Measurements from ENCODE around the gene TMC1.

The TMC1 gene

DNA sequence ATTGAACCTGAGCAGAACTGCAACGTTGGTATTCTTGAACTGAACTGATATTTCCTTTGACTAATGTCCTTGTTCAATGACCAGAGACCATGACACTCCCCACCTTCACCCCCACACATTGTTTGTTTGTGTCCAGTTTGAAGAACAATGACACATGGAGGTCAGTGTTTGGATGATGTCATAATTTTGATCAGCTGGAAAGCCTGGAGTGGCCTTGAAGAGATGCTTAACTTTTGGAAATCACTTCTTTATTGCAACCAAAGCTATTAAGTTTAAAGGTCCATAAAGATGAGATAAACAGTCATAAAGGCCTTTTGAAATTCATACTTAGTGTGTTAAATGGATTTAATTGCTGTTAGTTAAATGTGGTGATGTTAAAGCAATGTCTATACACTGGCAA lies 92.7 kb downstream of the TMC1 start:
- Mint-ChIP-seq H3K4me1 (no peaks in the 10 kb centered on the region), H3K4me3 (no peak overlapping the region), H3K9me3 (no peaks in the 10 kb centered on the region), H3K27ac (ENCODE audit: low read depth) (no peak overlapping the region), H3K36me3 (ENCODE audit: insufficient read depth) (no peaks in the 10 kb centered on the region), H3K27me3 (no peaks in the 10 kb centered on the region)
- ATAC-seq (replicated peaks; ENCODE audit: extremely low read depth, poor library complexity, severe bottlenecking) (no peak), DNase-seq (ENCODE audit: low spot score in 2 of 2) (no peak)

- Mint-ChIP-seq H3K36me3 (ENCODE audit: insufficient read depth) (no peaks in the 10 kb centered on the region), H3K4me1 (no peaks in the 10 kb centered on the region), H3K9me3 (no peaks in the 10 kb centered on the region), H3K27ac (ENCODE audit: low read depth) (no peak overlapping the region), H3K27me3 (no peaks in the 10 kb centered on the region), H3K4me3 (no peak overlapping the region)
- ATAC-seq (replicated peaks; ENCODE audit: extremely low read depth, poor library complexity, severe bottlenecking), result no peak
- no peak for DNase-seq (ENCODE audit: low spot score in 2 of 2)
These were observed 94.5 kb downstream of the TMC1 start for GRCh38 chr9:72615931-72616330.

- H3K4me1 Mint-ChIP-seq, result no peaks in the 10 kb centered on the region
- DNase-seq (ENCODE audit: low spot score in 2 of 2) (no peak), ATAC-seq (replicated peaks; ENCODE audit: extremely low read depth, poor library complexity, severe bottlenecking) (no peak)
- no peaks in the 10 kb centered on the region for H3K27me3 Mint-ChIP-seq
- H3K9me3 Mint-ChIP-seq, result no peaks in the 10 kb centered on the region
- H3K36me3 Mint-ChIP-seq (ENCODE audit: insufficient read depth), result no peaks in the 10 kb centered on the region
- H3K27ac Mint-ChIP-seq (ENCODE audit: low read depth), result no peak overlapping the region
- no peak overlapping the region for H3K4me3 Mint-ChIP-seq
These were observed 97.4 kb downstream of the TMC1 start for GRCh38 chr9:72618811-72619210.

DNA sequence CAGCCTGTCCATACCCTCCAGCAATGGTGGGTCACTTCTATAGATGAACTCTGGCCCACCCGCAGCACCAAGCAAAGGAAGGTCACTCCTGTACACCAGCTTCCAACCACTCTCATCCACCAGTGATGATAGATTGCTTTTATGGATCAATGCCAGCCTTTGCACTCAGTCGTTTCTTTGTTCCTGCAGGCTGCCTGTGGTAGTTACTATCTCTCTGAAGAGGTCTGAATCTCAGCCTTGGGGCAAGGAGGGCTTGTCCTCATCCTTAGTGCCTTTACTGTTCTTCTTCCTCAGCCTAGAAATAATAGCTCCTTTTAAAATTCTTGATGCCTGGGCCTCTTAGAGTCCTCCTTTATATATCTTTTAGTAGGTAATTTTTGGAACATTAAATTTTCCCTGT lies 100.8 kb downstream of the TMC1 start:
- no peaks in the 10 kb centered on the region for H3K9me3 Mint-ChIP-seq
- H3K27ac Mint-ChIP-seq (ENCODE audit: low read depth), result no peak overlapping the region
- ATAC-seq (replicated peaks; ENCODE audit: extremely low read depth, poor library complexity, severe bottlenecking), result no peak
- H3K4me1 Mint-ChIP-seq, result no peaks in the 10 kb centered on the region
- DNase-seq (ENCODE audit: low spot score in 2 of 2), result no peak
- H3K4me3 Mint-ChIP-seq, result no peak overlapping the region
- H3K36me3 Mint-ChIP-seq (ENCODE audit: insufficient read depth), result no peaks in the 10 kb centered on the region
- H3K27me3 Mint-ChIP-seq, result peaks cover 9% of the 10 kb centered on the region

DNA sequence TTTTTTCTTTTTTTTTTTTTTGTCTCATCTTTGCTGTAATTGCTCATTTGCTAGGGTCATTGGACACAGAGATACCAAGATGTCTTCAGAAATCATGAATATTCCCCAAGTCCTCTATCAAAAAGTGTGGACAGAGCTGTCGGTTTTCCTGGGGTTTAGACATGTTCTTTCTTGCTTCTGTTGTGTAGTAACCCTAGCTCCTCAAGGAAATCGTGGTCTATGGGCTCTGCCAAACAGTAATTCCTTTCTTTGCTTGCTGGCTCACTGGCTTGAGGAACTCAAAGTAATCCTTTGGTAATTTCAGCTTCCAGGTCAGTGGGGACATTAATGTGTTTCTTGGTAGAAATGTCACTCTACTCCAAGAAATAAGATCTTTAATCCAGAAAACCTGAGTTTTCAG lies 101.7 kb downstream of the TMC1 start:
- Mint-ChIP-seq H3K4me1 (no peaks in the 10 kb centered on the region), H3K36me3 (ENCODE audit: insufficient read depth) (no peaks in the 10 kb centered on the region), H3K9me3 (no peaks in the 10 kb centered on the region), H3K27ac (ENCODE audit: low read depth) (no peak overlapping the region), H3K4me3 (no peak overlapping the region), H3K27me3 (peaks cover 9% of the 10 kb centered on the region)
- DNase-seq (ENCODE audit: low spot score in 2 of 2), result no peak
- ATAC-seq (replicated peaks; ENCODE audit: extremely low read depth, poor library complexity, severe bottlenecking), result no peak

DNA sequence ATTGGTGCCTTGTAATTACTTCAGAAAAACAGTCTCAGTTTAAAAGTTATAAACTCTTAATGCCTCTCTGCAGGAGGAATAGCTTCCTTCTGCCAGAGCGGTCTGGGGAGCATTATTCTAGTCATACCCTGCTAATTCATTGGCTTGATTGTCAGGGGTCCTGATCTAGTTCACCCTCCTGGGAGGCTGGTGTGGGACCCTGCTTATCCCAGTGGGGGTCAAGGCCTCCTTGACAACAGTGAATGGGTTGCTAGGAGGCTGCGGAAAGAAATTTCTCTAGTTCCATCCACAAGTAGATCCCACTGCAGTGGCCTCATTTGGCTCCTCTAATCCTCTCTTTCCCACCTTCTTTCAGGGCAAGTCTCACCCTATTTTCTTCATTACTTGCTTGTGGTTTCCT lies 105.7 kb downstream of the TMC1 start:
- no peak overlapping the region for H3K4me3 Mint-ChIP-seq
- no peak overlapping the region for H3K27ac Mint-ChIP-seq (ENCODE audit: low read depth)
- H3K9me3 Mint-ChIP-seq, result no peaks in the 10 kb centered on the region
- ATAC-seq (replicated peaks; ENCODE audit: extremely low read depth, poor library complexity, severe bottlenecking) (no peak), DNase-seq (ENCODE audit: low spot score in 2 of 2) (no peak)
- peaks cover 9% of the 10 kb centered on the region for H3K27me3 Mint-ChIP-seq
- no peaks in the 10 kb centered on the region for H3K4me1 Mint-ChIP-seq
- H3K36me3 Mint-ChIP-seq (ENCODE audit: insufficient read depth), result no peaks in the 10 kb centered on the region

- Mint-ChIP-seq H3K4me1 (no peaks in the 10 kb centered on the region), H3K27me3 (peaks cover 9% of the 10 kb centered on the region), H3K36me3 (ENCODE audit: insufficient read depth) (no peaks in the 10 kb centered on the region), H3K4me3 (no peak overlapping the region), H3K27ac (ENCODE audit: low read depth) (no peak overlapping the region), H3K9me3 (no peaks in the 10 kb centered on the region)
- ATAC-seq (replicated peaks; ENCODE audit: extremely low read depth, poor library complexity, severe bottlenecking) (no peak), DNase-seq (ENCODE audit: low spot score in 2 of 2) (no peak)
These were observed 106.6 kb downstream of the TMC1 start for GRCh38 chr9:72627956-72628540.

DNA sequence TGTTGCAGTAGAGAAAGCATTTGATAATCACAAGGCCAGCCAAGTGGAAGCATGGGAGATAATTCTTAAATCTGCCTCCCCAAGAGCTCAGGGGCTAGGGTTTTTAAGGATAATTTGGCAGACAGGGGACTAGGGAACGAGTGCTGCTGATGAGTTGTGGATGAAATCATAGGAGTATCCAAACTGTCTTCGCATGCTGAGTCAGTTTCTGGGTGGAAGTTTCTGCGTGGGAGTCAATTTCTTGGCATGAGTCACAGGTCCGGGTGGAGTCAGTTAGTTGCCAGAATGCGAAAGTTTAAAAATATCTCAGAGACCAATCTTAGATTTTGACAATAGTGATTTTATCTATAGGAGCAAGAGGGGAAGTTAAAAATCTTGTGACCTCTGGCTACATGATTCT lies 112.6 kb downstream of the TMC1 start:
- Mint-ChIP-seq H3K4me3 (no peak overlapping the region), H3K9me3 (peaks cover 6% of the 10 kb centered on the region), H3K27me3 (peaks cover 24% of the 10 kb centered on the region), H3K27ac (ENCODE audit: low read depth) (no peak overlapping the region), H3K4me1 (no peaks in the 10 kb centered on the region), H3K36me3 (ENCODE audit: insufficient read depth) (no peaks in the 10 kb centered on the region)
- DNase-seq (ENCODE audit: low spot score in 2 of 2) (no peak), ATAC-seq (replicated peaks; ENCODE audit: extremely low read depth, poor library complexity, severe bottlenecking) (no peak)

- no peak for DNase-seq (ENCODE audit: low spot score in 2 of 2)
- Mint-ChIP-seq H3K4me1 (no peaks in the 10 kb centered on the region), H3K27ac (ENCODE audit: low read depth) (no peak overlapping the region), H3K4me3 (no peak overlapping the region), H3K36me3 (ENCODE audit: insufficient read depth) (no peaks in the 10 kb centered on the region), H3K9me3 (peaks cover 6% of the 10 kb centered on the region), H3K27me3 (peaks cover 24% of the 10 kb centered on the region)
- no peak for ATAC-seq (replicated peaks; ENCODE audit: extremely low read depth, poor library complexity, severe bottlenecking)
These were observed 113.8 kb downstream of the TMC1 start for GRCh38 chr9:72635197-72635596.

- ATAC-seq (replicated peaks; ENCODE audit: extremely low read depth, poor library complexity, severe bottlenecking), result no peak
- no peaks in the 10 kb centered on the region for H3K4me1 Mint-ChIP-seq
- H3K27me3 Mint-ChIP-seq, result peaks cover 24% of the 10 kb centered on the region
These were observed 115.2 kb downstream of the TMC1 start for GRCh38 chr9:72636621-72637020.

GRCh38 chr9:72643651-72644050 lies 122.2 kb downstream of the TMC1 start:
- Mint-ChIP-seq H3K27ac (ENCODE audit: low read depth) (no peak overlapping the region), H3K4me3 (no peak overlapping the region), H3K9me3 (no peaks in the 10 kb centered on the region), H3K27me3 (peaks cover under 1% of the 10 kb centered on the region), H3K4me1 (no peaks in the 10 kb centered on the region), H3K36me3 (ENCODE audit: insufficient read depth) (no peaks in the 10 kb centered on the region)
- DNase-seq (ENCODE audit: low spot score in 2 of 2), result no peak
- ATAC-seq (replicated peaks; ENCODE audit: extremely low read depth, poor library complexity, severe bottlenecking), result no peak

More at GRCh38 chr9:72636621-72637020, 115.2 kb downstream of the TMC1 start:
- H3K9me3 Mint-ChIP-seq, result peaks cover 6% of the 10 kb centered on the region
- DNase-seq (ENCODE audit: low spot score in 2 of 2), result no peak
- H3K36me3 Mint-ChIP-seq (ENCODE audit: insufficient read depth), result no peaks in the 10 kb centered on the region
- H3K4me3 Mint-ChIP-seq, result no peak overlapping the region
- no peak overlapping the region for H3K27ac Mint-ChIP-seq (ENCODE audit: low read depth)

DNA sequence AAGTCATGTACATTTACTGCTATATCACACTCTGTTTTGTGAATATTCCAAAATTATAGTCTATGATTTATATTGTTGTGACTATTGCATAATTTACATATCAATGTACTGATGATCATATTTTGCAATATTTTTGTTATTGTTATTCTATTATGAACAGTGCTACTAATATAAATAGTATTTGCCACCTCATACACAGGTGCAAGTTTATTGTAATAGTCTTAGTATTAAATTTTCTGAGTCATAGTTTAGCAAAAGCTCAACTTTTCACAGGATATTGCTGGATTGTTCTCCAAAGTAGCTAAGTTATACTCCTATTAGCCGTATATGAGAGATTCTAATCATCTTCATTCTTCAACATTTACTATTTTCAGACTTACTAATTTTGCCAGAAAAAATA lies 124.7 kb downstream of the TMC1 start:
- H3K9me3 Mint-ChIP-seq, result no peaks in the 10 kb centered on the region
- H3K4me3 Mint-ChIP-seq, result no peak overlapping the region
- ATAC-seq (replicated peaks; ENCODE audit: extremely low read depth, poor library complexity, severe bottlenecking) (no peak), DNase-seq (ENCODE audit: low spot score in 2 of 2) (no peak)
- no peaks in the 10 kb centered on the region for H3K36me3 Mint-ChIP-seq (ENCODE audit: insufficient read depth)
- peaks cover 1% of the 10 kb centered on the region for H3K27me3 Mint-ChIP-seq
- H3K4me1 Mint-ChIP-seq, result no peaks in the 10 kb centered on the region
- no peak overlapping the region for H3K27ac Mint-ChIP-seq (ENCODE audit: low read depth)

DNA sequence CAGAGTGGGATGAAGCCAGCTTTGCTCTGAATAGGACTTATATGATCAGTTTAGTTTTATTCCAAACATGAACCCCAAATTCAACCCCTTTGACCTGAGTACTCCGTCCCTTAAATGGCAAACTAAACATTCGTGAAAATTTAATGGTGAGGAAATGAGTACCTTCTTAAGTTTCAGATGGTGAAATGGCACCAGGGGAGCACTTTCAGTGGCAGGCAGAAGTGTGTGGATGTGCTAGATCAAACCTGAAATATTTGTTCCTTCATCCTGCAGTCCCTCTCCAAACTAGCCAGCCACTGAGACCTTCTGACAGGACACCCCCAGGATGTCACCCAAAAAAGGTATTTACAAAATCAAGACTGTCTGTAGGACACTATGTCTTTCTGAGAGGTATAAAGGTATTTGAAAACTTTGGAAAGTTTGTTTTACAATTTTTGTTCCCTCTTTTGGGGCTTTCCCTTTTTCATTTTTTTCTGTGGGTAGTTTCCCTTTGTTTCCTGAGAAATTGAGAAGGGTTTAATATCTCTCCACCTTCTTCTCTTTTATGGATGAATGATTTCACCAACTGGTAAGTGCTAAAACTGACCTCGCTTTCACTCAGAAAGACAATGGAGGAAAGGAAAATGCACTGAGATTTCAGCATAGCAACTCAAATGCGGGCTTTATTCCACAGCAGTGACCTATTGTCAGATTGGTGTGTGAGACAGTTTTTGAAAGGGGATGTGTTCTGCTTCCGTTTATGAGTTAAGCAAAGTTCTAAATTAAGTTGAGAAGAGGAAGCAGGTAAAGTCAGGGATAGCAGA lies 127.1 kb downstream of the TMC1 start:
- H3K27me3 Mint-ChIP-seq, result peaks cover 11% of the 10 kb centered on the region
- ATAC-seq (replicated peaks; ENCODE audit: extremely low read depth, poor library complexity, severe bottlenecking), result no peak
- no peaks in the 10 kb centered on the region for H3K36me3 Mint-ChIP-seq (ENCODE audit: insufficient read depth)
- no peak overlapping the region for H3K4me3 Mint-ChIP-seq
- H3K27ac Mint-ChIP-seq (ENCODE audit: low read depth), result no peak overlapping the region
- H3K9me3 Mint-ChIP-seq, result no peaks in the 10 kb centered on the region
- DNase-seq (ENCODE audit: low spot score in 2 of 2), result no peak
- H3K4me1 Mint-ChIP-seq, result no peaks in the 10 kb centered on the region
